ENCODE results near the gene PLD5.

Gene PLD5

GRCh38 chr1:242405947-242406346 is 118.5 kb downstream of the PLD5 start:
- H3K9ac ChIP-seq = no peak overlapping the region
- no peaks in the 10 kb centered on the region for H3K27me3 ChIP-seq (ENCODE audit: control insufficient read depth, insufficient read depth, low read length)
- no peaks in the 10 kb centered on the region for H3K79me2 ChIP-seq
- H3K27ac ChIP-seq = no peak overlapping the region
- TF ChIP-seq CTCF (IDR thresholded peaks at IDR 0.05) = no peak
- no peaks in the 10 kb centered on the region for H3K36me3 ChIP-seq (ENCODE audit: control insufficient read depth, insufficient read depth, low read length)
- no peak overlapping the region for H3K4me3 ChIP-seq (ENCODE audit: low read depth, low read length)
- H3K4me1 ChIP-seq = no peaks in the 10 kb centered on the region
- no peak overlapping the region for H3K4me2 ChIP-seq (ENCODE audit: low read length)
- H3K9me3 ChIP-seq (ENCODE audit: control insufficient read depth, low read length) = no peaks in the 10 kb centered on the region
- no peak overlapping the region for H2AFZ ChIP-seq

GRCh38 chr1:242404296-242404695 is 120.2 kb downstream of the PLD5 start:
- Histone ChIP-seq H3K4me1 (no peaks in the 10 kb centered on the region), H3K79me2 (no peaks in the 10 kb centered on the region), H3K9ac (no peak overlapping the region), H3K4me3 (ENCODE audit: low read depth, low read length) (no peak overlapping the region), H3K36me3 (ENCODE audit: control insufficient read depth, insufficient read depth, low read length) (no peaks in the 10 kb centered on the region), H3K27ac (no peak overlapping the region), H3K4me2 (ENCODE audit: low read length) (no peak overlapping the region), H2AFZ (no peak overlapping the region), H3K9me3 (ENCODE audit: control insufficient read depth, low read length) (no peaks in the 10 kb centered on the region), H3K27me3 (ENCODE audit: control insufficient read depth, insufficient read depth, low read length) (no peaks in the 10 kb centered on the region)
- no peak for TF ChIP-seq CTCF (IDR thresholded peaks at IDR 0.05)

GRCh38 chr1:242402956-242403355 is 121.5 kb downstream of the PLD5 start:
- Histone ChIP-seq H3K4me3 (ENCODE audit: low read depth, low read length) (no peak overlapping the region), H3K9ac (no peak overlapping the region), H3K9me3 (ENCODE audit: control insufficient read depth, low read length) (no peaks in the 10 kb centered on the region), H2AFZ (no peak overlapping the region), H3K36me3 (ENCODE audit: control insufficient read depth, insufficient read depth, low read length) (no peaks in the 10 kb centered on the region), H3K4me2 (ENCODE audit: low read length) (no peak overlapping the region), H3K27me3 (ENCODE audit: control insufficient read depth, insufficient read depth, low read length) (no peaks in the 10 kb centered on the region), H3K79me2 (no peaks in the 10 kb centered on the region), H3K27ac (no peak overlapping the region), H3K4me1 (no peaks in the 10 kb centered on the region)
- no peak for TF ChIP-seq CTCF (IDR thresholded peaks at IDR 0.05)

- Histone ChIP-seq H3K4me2 (ENCODE audit: low read length) (no peak overlapping the region), H3K27me3 (ENCODE audit: control insufficient read depth, insufficient read depth, low read length) (no peaks in the 10 kb centered on the region), H3K36me3 (ENCODE audit: control insufficient read depth, insufficient read depth, low read length) (no peaks in the 10 kb centered on the region), H3K27ac (no peak overlapping the region), H3K4me3 (ENCODE audit: low read depth, low read length) (no peak overlapping the region), H3K9me3 (ENCODE audit: control insufficient read depth, low read length) (no peaks in the 10 kb centered on the region), H3K4me1 (no peaks in the 10 kb centered on the region), H3K9ac (no peak overlapping the region), H2AFZ (no peak overlapping the region), H3K79me2 (no peaks in the 10 kb centered on the region)
- no peak for TF ChIP-seq CTCF (IDR thresholded peaks at IDR 0.05)
Observed at GRCh38 chr1:242401937-242402336, 122.6 kb downstream of the PLD5 start.

GRCh38 chr1:242398351-242398750 is 126.1 kb downstream of the PLD5 start:
- no peak overlapping the region for H3K4me3 ChIP-seq (ENCODE audit: low read depth, low read length)
- no peaks in the 10 kb centered on the region for H3K9me3 ChIP-seq (ENCODE audit: control insufficient read depth, low read length)
- no peak for TF ChIP-seq CTCF (IDR thresholded peaks at IDR 0.05)
- no peaks in the 10 kb centered on the region for H3K79me2 ChIP-seq
- H3K27ac ChIP-seq = no peak overlapping the region
- no peak overlapping the region for H3K9ac ChIP-seq
- H2AFZ ChIP-seq = no peak overlapping the region
- H3K27me3 ChIP-seq (ENCODE audit: control insufficient read depth, insufficient read depth, low read length) = no peaks in the 10 kb centered on the region
- no peaks in the 10 kb centered on the region for H3K36me3 ChIP-seq (ENCODE audit: control insufficient read depth, insufficient read depth, low read length)
- H3K4me1 ChIP-seq = no peaks in the 10 kb centered on the region
- H3K4me2 ChIP-seq (ENCODE audit: low read length) = no peak overlapping the region
